Muscle of leg (tissue), 11 donors: ENCODE data around the gene MLPH. TPM values are rescaled to one million over a fixed set of nuclear protein-coding genes. Genes with fewer than 3 reads are reported as not detected.

Experiments
- DNase-seq: peaks from one replicate; pipeline ENCODE4 v3.0.0; 2013
- H3K27ac ChIP-seq: one replicate; pipeline ENCODE4 v1.5.1; 2013; ENCODE audit warnings: mild to moderate bottlenecking, low read length, control low read depth
- H3K27me3 ChIP-seq: one replicate; pipeline ENCODE4 v1.6.1; 2013; ENCODE audit warnings: low read length; ENCODE audit not compliant: control insufficient read depth, insufficient read depth
- H3K36me3 ChIP-seq: one replicate; pipeline ENCODE4 v1.6.1; 2013; ENCODE audit warnings: low read length; ENCODE audit not compliant: control insufficient read depth, insufficient read depth
- H3K4me1 ChIP-seq: one replicate; pipeline ENCODE4 v1.6.1; 2013; ENCODE audit warnings: low read length; ENCODE audit not compliant: control insufficient read depth, insufficient read depth
- H3K4me3 ChIP-seq: one replicate; pipeline ENCODE4 v1.5.1; 2013; ENCODE audit warnings: low read length, control low read depth
- H3K9me3 ChIP-seq: replicated peaks from 2 replicates; pipeline ENCODE4 v1.6.1; 2013; ENCODE audit warnings: low read depth, low read length; ENCODE audit not compliant: control insufficient read depth
- WGBS: methylation state at CpG from one replicate; pipeline ENCODE4 v1.1.5; 2013; ENCODE audit warnings: missing lambda C conversion rate; ENCODE audit not compliant: insufficient coverage; 5-methylcytosine and 5-hydroxymethylcytosine counted together
- polyA plus RNA-seq, 8 donors: library from polyadenylated mRNA; unstranded; fragments of 120-200 nt; gene quantifications; one replicate each; pipeline versions ENCODE4 v1.2.1 to v1.2.3, GENCODE V29; 2013; ENCODE audit warnings: inconsistent platforms in 1 of 8, low replicate concordance in 1 of 8; ENCODE audit not compliant: insufficient read length in 8 of 8, insufficient read depth in 1 of 8
- total RNA-seq: library from RNA; stranded (reverse); fragments of 120-200 nt; gene quantifications from one replicate; pipeline ENCODE4 v1.2.4, GENCODE V29; 2013

The MLPH gene
- total and polyA plus RNA-seq, 9 donors: 0.22 to 4.5 (median 0.96) TPM

GRCh38 chr2:237478095-237478494, 9.0 kb upstream of the MLPH start:
- WGBS: no CpG with 5 or more reads among the region's 2 CpGs

GRCh38 chr2:237478979-237479378, 8.1 kb upstream of the MLPH start:
- DNase-seq: no peak
- peaks cover 7% of the 10 kb centered on the region for H3K27me3 ChIP-seq
- no peak overlapping the region for H3K4me3 ChIP-seq
- no peaks in the 10 kb centered on the region for H3K36me3 ChIP-seq
- H3K4me1 ChIP-seq: peaks cover 32% of the 10 kb centered on the region
- 67% methylated on average over 1 of the region's 3 CpGs for whole genome bisulfite sequencing
- H3K9me3 ChIP-seq: no peaks in the 10 kb centered on the region
- no peak overlapping the region for H3K27ac ChIP-seq

More at GRCh38 chr2:237478095-237478494, 9.0 kb upstream of the MLPH start:
- DNase-seq: no peak
- H3K27me3 ChIP-seq: peaks cover 6% of the 10 kb centered on the region
- H3K9me3 ChIP-seq: no peaks in the 10 kb centered on the region
- no peak overlapping the region for H3K4me3 ChIP-seq
- H3K27ac ChIP-seq: no peak overlapping the region
- H3K36me3 ChIP-seq: no peaks in the 10 kb centered on the region
- peaks cover 40% of the 10 kb centered on the region for H3K4me1 ChIP-seq

DNA sequence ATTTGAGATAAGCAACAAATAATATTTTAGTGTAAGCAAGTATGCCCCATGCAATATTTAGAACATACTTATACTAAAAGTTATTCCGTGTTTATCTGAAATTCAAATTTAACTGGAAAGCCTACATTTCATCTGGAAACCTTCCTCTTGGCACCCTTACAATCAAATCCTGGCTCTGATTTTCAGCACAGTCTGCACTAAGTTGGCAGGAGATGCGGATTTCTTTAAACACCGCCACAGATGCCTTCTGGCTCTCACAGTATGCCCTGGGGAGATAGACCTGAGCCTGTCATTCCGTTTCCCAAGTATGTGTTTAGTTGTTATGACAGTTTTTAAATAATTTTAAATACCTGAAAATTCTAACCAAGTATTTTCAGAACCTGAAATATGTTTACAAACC, 7.3 kb upstream of the MLPH start:
- H3K4me1 ChIP-seq: peaks cover 24% of the 10 kb centered on the region
- peak; percentile 72 for DNase-seq
- H3K27ac ChIP-seq: no peak overlapping the region

DNA sequence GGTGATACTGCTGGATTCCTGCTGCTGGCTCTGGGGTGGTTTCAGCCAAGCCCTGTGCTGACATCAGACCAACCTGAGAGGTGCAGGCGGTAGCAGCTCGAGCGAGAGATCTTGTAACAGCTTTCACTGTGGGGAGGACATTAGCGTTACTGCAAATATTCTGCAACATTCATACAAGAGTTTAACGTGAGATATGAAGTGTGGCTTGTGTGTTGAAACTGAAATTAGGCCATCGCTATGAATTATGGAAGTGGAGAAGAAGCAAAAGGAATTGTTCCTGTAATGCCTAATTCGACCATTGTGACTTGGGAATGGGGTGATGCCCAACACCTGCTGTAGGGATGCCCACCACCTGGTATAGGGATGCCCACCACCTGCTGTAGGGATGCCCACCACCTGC, 6.5 kb upstream of the MLPH start:
- H3K27ac ChIP-seq: no peak overlapping the region
- H3K4me3 ChIP-seq: no peak overlapping the region
- H3K4me1 ChIP-seq: peaks cover 21% of the 10 kb centered on the region
- H3K9me3 ChIP-seq: no peaks in the 10 kb centered on the region
- 91% methylated on average over 7 of the region's 7 CpGs for WGBS
- no peak for DNase-seq
- H3K36me3 ChIP-seq: no peaks in the 10 kb centered on the region
- peaks cover 12% of the 10 kb centered on the region for H3K27me3 ChIP-seq

More for the DNA sequence above, 7.3 kb upstream of the MLPH start:
- Histone ChIP-seq H3K9me3 (no peaks in the 10 kb centered on the region), H3K27me3 (peaks cover 9% of the 10 kb centered on the region), H3K4me3 (no peak overlapping the region), H3K36me3 (no peaks in the 10 kb centered on the region)
- WGBS: no CpG with 5 or more reads among the region's 4 CpGs

DNA sequence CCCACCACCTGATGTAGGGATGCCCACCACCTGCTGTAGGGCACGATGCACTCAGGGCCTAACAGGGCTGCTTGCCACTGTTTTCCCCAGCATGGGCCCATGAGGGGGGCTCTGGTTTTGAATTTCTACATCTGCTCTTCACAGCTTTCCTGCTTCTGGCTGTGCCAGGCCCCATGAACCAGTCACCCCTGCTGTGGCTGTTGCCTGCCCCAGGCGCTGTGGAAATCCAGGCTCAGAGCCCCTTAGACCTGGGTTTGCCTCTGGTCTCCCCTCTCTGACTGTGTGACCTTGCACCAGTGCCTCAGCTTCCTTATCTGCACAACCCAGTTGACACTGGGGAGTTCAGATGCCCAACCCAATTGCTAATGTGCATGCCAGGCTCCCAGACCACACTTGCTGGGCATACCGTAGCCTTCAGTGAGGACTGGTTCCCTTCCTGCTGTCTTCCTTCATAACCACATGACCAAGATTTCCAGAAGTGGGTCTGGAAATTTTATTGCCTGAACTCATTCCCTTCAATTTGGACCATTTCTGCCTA, 6.0 kb upstream of the MLPH start:
- Histone ChIP-seq H3K27ac (no peak overlapping the region), H3K4me3 (no peak overlapping the region), H3K9me3 (no peaks in the 10 kb centered on the region), H3K27me3 (peaks cover 12% of the 10 kb centered on the region), H3K36me3 (no peaks in the 10 kb centered on the region), H3K4me1 (peaks cover 16% of the 10 kb centered on the region)
- 83% methylated on average over 2 of the region's 3 CpGs for WGBS
- DNase-seq: no peak

- DNase-seq: peak; percentile 69
- no peaks in the 10 kb centered on the region for H3K36me3 ChIP-seq
- peaks cover 26% of the 10 kb centered on the region for H3K27me3 ChIP-seq
- no peak overlapping the region for H3K4me3 ChIP-seq
- 52% methylated on average over 4 of the region's 6 CpGs for WGBS
- no peaks in the 10 kb centered on the region for H3K9me3 ChIP-seq
- H3K4me1 ChIP-seq: peaks cover 23% of the 10 kb centered on the region
- H3K27ac ChIP-seq: peak overlapping the region; percentile 51
Observed at GRCh38 chr2:237482485-237482884, 4.6 kb upstream of the MLPH start.

GRCh38 chr2:237483018-237483731, 3.9 kb upstream of the MLPH start:
- no peak overlapping the region for H3K4me3 ChIP-seq
- no peaks in the 10 kb centered on the region for H3K36me3 ChIP-seq
- WGBS: 64% methylated on average over 3 of the region's 9 CpGs
- peaks cover 33% of the 10 kb centered on the region for H3K27me3 ChIP-seq
- peaks cover 23% of the 10 kb centered on the region for H3K4me1 ChIP-seq
- no peak for DNase-seq
- no peaks in the 10 kb centered on the region for H3K9me3 ChIP-seq
- no peak overlapping the region for H3K27ac ChIP-seq

GRCh38 chr2:237485304-237485703, 1.7 kb upstream of the MLPH start:
- Histone ChIP-seq H3K27ac (no peak overlapping the region), H3K4me3 (no peak overlapping the region), H3K9me3 (no peaks in the 10 kb centered on the region), H3K27me3 (peaks cover 52% of the 10 kb centered on the region), H3K36me3 (no peaks in the 10 kb centered on the region), H3K4me1 (peaks cover 22% of the 10 kb centered on the region)
- no peak for DNase-seq
- no CpG with 5 or more reads among the region's 1 CpG for WGBS

DNA sequence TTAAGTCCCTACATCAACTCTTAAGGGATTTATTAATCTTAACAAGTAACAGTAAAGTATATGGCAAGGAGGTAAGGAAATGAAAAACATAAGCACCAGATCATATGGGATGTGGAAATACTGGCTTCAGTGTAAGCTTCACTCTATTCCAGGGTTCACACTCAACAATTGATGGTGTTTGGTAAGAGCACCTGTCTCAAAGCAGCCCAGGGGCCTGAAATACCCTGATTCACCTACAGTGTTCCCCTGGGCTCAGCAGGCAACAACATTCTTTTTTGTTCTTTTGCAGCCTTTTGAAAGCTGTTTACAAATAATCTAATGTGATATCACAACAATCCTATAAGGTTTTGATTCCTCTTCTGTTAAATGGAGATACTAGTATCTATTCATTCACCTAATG, 1.2 kb upstream of the MLPH start:
- Histone ChIP-seq H3K27ac (no peak overlapping the region), H3K36me3 (no peaks in the 10 kb centered on the region), H3K27me3 (peaks cover 52% of the 10 kb centered on the region), H3K9me3 (peaks cover 2% of the 10 kb centered on the region), H3K4me3 (no peak overlapping the region), H3K4me1 (peaks cover 22% of the 10 kb centered on the region)
- DNase-seq: no peak

GRCh38 chr2:237486334-237486818, 675 bp upstream of the MLPH start:
- no peak for DNase-seq
- 3% methylated on average over 36 of the region's 36 CpGs for WGBS
- H3K27ac ChIP-seq: no peak overlapping the region
- no peak overlapping the region for H3K4me3 ChIP-seq
- peaks cover 22% of the 10 kb centered on the region for H3K4me1 ChIP-seq
- H3K9me3 ChIP-seq: peaks cover 7% of the 10 kb centered on the region
- H3K36me3 ChIP-seq: no peaks in the 10 kb centered on the region
- peaks cover 52% of the 10 kb centered on the region for H3K27me3 ChIP-seq
